OCI-LY7 (cell line): ENCODE data around the gene SEC14L2. TPM values are rescaled to one million over a fixed set of nuclear protein-coding genes. Genes with fewer than 3 reads are reported as not detected.

Experiments used
- BruUV-seq: library from RNA; stranded (reverse); fragments of 400-500 nt; replicated peaks from 2 replicates; lab custom pipeline; 2021; lab: Mats Ljungman, UMichigan
- CTCF ChIA-PET: fragments of 300-600 bp; sonication (Branson Sonifier 250); formaldehyde crosslinking; loops from one replicate; lab custom pipeline; 2022; ENCODE audit warnings: antibody characterized with exemption; ENCODE audit not compliant: unreplicated experiment; lab: Charles Lee
- POLR2A ChIA-PET: fragments of 300-600 bp; sonication (Branson Sonifier 250); formaldehyde crosslinking; loops from one replicate; lab custom pipeline; 2022; ENCODE audit warnings: antibody characterized with exemption; lab: Charles Lee
- DNase-seq: peaks from one replicate; pipeline ENCODE4 v3.0.0-alpha.2; 2015; ENCODE audit warnings: low spot score
- H2AFZ ChIP-seq: fragments of 200-600 bp; sonication (generic), shearing (Covaris generic); 2 replicates; pipeline ENCODE4 v1.6.1; 2014; ENCODE audit warnings: mild to moderate bottlenecking, antibody characterized with exemption, low read length, moderate library complexity
- H3K27ac ChIP-seq: fragments of 200-600 bp; sonication (generic); 2 replicates; pipeline ENCODE4 v1.5.1; 2014; ENCODE audit warnings: mixed run types, low read depth, mild to moderate bottlenecking, moderate library complexity, low read length, inconsistent platforms; ENCODE audit not compliant: poor library complexity, severe bottlenecking
- H3K36me3 ChIP-seq: fragments of 200-600 bp; sonication (generic); 2 replicates; pipeline ENCODE4 v1.6.1; 2014; ENCODE audit warnings: mild to moderate bottlenecking, antibody characterized with exemption, low read length, moderate library complexity, mixed read lengths; ENCODE audit not compliant: insufficient read depth
- H3K4me1 ChIP-seq: fragments of 200-600 bp; sonication (generic); 2 replicates; pipeline ENCODE4 v1.5.1; 2014; ENCODE audit warnings: mild to moderate bottlenecking, low read length; ENCODE audit not compliant: insufficient read depth, poor library complexity, severe bottlenecking
- H3K4me2 ChIP-seq: fragments of 200-600 bp; sonication (generic); 2 replicates; pipeline ENCODE4 v1.6.1; 2014; ENCODE audit warnings: mild to moderate bottlenecking, low read length
- H3K4me3 ChIP-seq: fragments of 200-600 bp; sonication (generic); 2 replicates; pipeline ENCODE4 v1.5.1; 2014; ENCODE audit warnings: mild to moderate bottlenecking, low read depth, low read length; ENCODE audit not compliant: poor library complexity, severe bottlenecking
- H3K79me2 ChIP-seq: fragments of 200-600 bp; sonication (generic); 2 replicates; pipeline ENCODE4 v1.6.1; 2016; ENCODE audit warnings: low read depth, mild to moderate bottlenecking, low read length, moderate library complexity, mixed read lengths; ENCODE audit not compliant: insufficient read depth
- H3K9me2 ChIP-seq: fragments of 200-600 bp; sonication (generic); 2 replicates; pipeline ENCODE4 v1.6.1; 2016; ENCODE audit warnings: mild to moderate bottlenecking, low read length, mixed read lengths; ENCODE audit not compliant: insufficient read depth
- H3K9me3 ChIP-seq: fragments of 200-600 bp; sonication (generic); 2 replicates; pipeline ENCODE4 v1.6.1; 2014; ENCODE audit warnings: mild to moderate bottlenecking, mixed run types, low read length, mixed read lengths
- H4K20me1 ChIP-seq: fragments of 200-600 bp; sonication (generic); 2 replicates; pipeline ENCODE4 v1.6.1; 2014; ENCODE audit warnings: mild to moderate bottlenecking, antibody characterized with exemption, low read length, moderate library complexity, mixed read lengths; ENCODE audit not compliant: insufficient read depth
- EZH2phosphoT487 ChIP-seq: fragments of 200-600 bp; sonication (generic); IDR thresholded peaks from 2 replicates; pipeline ENCODE4 v1.6.1; 2018; ENCODE audit warnings: low read depth, borderline replicate concordance, mild to moderate bottlenecking, mixed run types, antibody characterized with exemption, low read length, moderate library complexity, mixed read lengths
- intact Hi-C: fragments of 100-400 bp; cut with micrococcal nuclease; formaldehyde crosslinking; loops from one replicate; pipeline ENCODE4 v1.10.0; 2022; ENCODE audit not compliant: unreplicated experiment
- total RNA-seq, 2 experiments: library from RNA; depleted of rRNA in 1 of 2; stranded (reverse); fragments of >200 nt in 1 of 2; shearing (Covaris generic) in 1 of 2; gene quantifications; 2 replicates each; pipeline ENCODE4 v1.2.3, GENCODE V29; 2014 to 2022
- TF ChIP-seq, protein P1 (sequence below): fragments of 200-600 bp; sonication (generic); conservative IDR thresholded peaks from 2 replicates; pipeline ENCODE4 v1.5.1; 2014; ENCODE audit warnings: mild to moderate bottlenecking, antibody characterized with exemption, low read length, moderate library complexity, mixed read lengths

The SEC14L2 gene
- total RNA-seq, 2 experiments from 2014 or later, result 0.11 to 0.22 TPM

DNA sequence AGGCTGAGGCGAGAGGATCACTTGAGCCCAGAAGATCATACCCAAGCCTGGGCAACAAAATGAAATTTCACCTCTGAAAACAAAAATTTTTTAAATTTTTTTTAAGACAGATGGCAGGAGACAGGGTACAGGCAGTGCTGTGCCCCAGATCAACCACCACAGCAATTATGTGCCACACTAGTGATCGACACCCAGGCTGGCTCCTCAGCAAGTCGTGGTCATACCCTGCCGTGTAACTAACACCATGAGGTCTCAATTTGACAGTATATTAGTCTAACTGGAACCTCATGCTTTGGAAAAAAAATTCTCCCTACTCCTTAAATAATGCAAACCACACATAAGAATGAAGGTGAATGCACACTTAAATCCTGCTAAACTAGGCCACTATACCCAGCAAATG is 48.4 kb upstream of the SEC14L2 start:
- BruUV-seq, result no TSS peak
- Histone ChIP-seq H3K4me1 (no peaks in the 10 kb centered on the region), H3K9me2 (no peaks in the 10 kb centered on the region), H3K27ac (no peak overlapping the region), H3K4me3 (no peak overlapping the region), H3K36me3 (peaks cover 97% of the 10 kb centered on the region), H3K4me2 (no peak overlapping the region), H3K79me2 (peaks cover 22% of the 10 kb centered on the region; the same call in 1 of the 2 replicates), H3K9me3 (no peaks in the 10 kb centered on the region), H4K20me1 (no peaks in the 10 kb centered on the region), H2AFZ (no peak overlapping the region)
- DNase-seq, result no peak
- TF ChIP-seq, protein P1, sequence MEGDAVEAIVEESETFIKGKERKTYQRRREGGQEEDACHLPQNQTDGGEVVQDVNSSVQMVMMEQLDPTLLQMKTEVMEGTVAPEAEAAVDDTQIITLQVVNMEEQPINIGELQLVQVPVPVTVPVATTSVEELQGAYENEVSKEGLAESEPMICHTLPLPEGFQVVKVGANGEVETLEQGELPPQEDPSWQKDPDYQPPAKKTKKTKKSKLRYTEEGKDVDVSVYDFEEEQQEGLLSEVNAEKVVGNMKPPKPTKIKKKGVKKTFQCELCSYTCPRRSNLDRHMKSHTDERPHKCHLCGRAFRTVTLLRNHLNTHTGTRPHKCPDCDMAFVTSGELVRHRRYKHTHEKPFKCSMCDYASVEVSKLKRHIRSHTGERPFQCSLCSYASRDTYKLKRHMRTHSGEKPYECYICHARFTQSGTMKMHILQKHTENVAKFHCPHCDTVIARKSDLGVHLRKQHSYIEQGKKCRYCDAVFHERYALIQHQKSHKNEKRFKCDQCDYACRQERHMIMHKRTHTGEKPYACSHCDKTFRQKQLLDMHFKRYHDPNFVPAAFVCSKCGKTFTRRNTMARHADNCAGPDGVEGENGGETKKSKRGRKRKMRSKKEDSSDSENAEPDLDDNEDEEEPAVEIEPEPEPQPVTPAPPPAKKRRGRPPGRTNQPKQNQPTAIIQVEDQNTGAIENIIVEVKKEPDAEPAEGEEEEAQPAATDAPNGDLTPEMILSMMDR, result no peak
- TF ChIP-seq EZH2phosphoT487, result no peak
- ChIA-PET POLR2A (interaction anchor here (1.3 kb wide), 1 partner anchor 22 kb away, joined by 3 read pairs; the partner anchor contains the start of gene TBC1D10A), CTCF (no interaction called here)
- intact Hi-C loops, result no loop called here

DNA sequence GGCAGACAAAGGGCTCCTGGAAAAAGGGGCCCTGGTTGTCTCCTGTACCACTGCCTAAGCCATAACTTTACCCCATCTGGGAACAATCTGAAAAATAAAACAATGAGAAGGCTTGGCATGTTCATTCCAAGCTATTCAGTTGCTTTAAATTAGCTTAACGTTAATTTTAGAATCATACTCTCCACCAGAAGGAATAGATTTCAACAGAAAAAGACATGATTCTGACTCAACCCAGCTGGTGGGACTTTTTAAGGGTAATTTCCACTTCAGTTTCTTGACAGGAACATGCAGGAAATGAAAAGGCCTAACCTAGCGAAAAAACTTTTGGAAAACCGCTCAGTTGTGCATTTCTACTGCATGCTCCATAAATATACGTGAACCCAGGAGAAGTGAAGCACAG is 48.0 kb upstream of the SEC14L2 start:
- no peaks in the 10 kb centered on the region for H3K9me3 ChIP-seq
- H4K20me1 ChIP-seq, result no peaks in the 10 kb centered on the region
- no peaks in the 10 kb centered on the region for H3K4me1 ChIP-seq
- intact Hi-C loops, result no loop called here
- BruUV-seq, result no TSS peak
- H3K36me3 ChIP-seq, result peaks cover 96% of the 10 kb centered on the region
- no peaks in the 10 kb centered on the region for H3K9me2 ChIP-seq
- no peak for DNase-seq
- TF ChIP-seq EZH2phosphoT487, result no peak
- TF ChIP-seq, protein P1, result no peak
- POLR2A ChIA-PET, result interaction anchor here (1.3 kb wide), 1 partner anchor 22 kb away, joined by 3 read pairs; the partner anchor contains the start of gene TBC1D10A
- no peak overlapping the region for H2AFZ ChIP-seq
- CTCF ChIA-PET, result no interaction called here
- H3K27ac ChIP-seq, result no peak overlapping the region
- H3K4me3 ChIP-seq, result no peak overlapping the region
- no peak overlapping the region for H3K4me2 ChIP-seq
- H3K79me2 ChIP-seq, result peaks cover 24% of the 10 kb centered on the region

DNA sequence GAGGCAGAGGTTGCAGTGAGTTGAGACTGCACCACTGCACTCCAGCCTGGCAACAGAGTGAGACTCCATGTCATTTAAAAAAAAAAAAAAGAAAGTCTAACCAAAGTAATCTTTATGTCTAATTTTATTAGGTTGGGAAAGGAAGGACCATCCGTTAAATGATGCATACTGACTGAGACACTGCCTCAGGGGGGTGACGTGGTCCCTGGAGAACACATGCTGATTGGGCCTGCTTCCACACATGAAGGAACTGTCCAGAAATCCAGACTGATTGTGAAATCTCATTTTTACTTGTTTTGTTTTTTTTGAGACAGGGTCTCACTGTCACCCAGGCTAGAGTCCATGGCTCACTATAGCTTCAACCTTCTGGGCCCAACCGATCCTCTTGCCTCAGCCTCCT is 45.6 kb upstream of the SEC14L2 start:
- POLR2A ChIA-PET, result no interaction called here
- H2AFZ ChIP-seq, result no peak overlapping the region
- no TSS peak for BruUV-seq
- no peak for TF ChIP-seq EZH2phosphoT487
- TF ChIP-seq, protein P1, result no peak
- peaks cover 48% of the 10 kb centered on the region for H3K79me2 ChIP-seq
- H3K9me2 ChIP-seq, result no peaks in the 10 kb centered on the region
- H3K4me3 ChIP-seq, result no peak overlapping the region
- H3K9me3 ChIP-seq, result no peaks in the 10 kb centered on the region
- H3K4me2 ChIP-seq, result no peak overlapping the region
- CTCF ChIA-PET, result no interaction called here
- DNase-seq, result no peak
- H3K27ac ChIP-seq, result no peak overlapping the region
- intact Hi-C loops, result no loop called here
- peaks cover 81% of the 10 kb centered on the region for H3K36me3 ChIP-seq
- peaks cover 20% of the 10 kb centered on the region for H4K20me1 ChIP-seq
- peaks cover 17% of the 10 kb centered on the region for H3K4me1 ChIP-seq
